ENCODE data around the gene N4BP2L1.

DNA sequence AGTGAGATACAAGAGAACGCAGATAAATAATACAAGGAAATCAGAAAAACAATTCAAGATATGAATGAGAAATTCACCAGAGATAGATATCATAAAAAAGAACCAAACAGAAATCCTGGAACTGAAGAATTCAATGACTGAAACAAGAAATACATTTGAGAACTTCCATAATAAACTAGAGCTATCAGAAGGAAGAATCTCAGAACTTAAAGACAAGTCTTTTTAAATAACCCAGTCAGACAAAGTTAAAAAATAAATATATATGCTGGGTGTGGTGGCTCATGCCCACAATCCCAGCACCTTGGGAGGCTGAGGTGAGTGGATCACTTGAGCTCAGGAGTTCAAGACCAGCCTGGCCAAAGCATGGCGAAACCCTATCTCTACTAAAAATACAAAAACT is 28.7 kb upstream of the N4BP2L1 start:
- no peak for TF ChIP-seq POLR2A (IDR thresholded peaks at IDR 0.05)
- TF ChIP-seq, protein P1, sequence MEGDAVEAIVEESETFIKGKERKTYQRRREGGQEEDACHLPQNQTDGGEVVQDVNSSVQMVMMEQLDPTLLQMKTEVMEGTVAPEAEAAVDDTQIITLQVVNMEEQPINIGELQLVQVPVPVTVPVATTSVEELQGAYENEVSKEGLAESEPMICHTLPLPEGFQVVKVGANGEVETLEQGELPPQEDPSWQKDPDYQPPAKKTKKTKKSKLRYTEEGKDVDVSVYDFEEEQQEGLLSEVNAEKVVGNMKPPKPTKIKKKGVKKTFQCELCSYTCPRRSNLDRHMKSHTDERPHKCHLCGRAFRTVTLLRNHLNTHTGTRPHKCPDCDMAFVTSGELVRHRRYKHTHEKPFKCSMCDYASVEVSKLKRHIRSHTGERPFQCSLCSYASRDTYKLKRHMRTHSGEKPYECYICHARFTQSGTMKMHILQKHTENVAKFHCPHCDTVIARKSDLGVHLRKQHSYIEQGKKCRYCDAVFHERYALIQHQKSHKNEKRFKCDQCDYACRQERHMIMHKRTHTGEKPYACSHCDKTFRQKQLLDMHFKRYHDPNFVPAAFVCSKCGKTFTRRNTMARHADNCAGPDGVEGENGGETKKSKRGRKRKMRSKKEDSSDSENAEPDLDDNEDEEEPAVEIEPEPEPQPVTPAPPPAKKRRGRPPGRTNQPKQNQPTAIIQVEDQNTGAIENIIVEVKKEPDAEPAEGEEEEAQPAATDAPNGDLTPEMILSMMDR (IDR thresholded peaks at IDR 0.05): no peak
